Gastrocnemius medialis (tissue), 4 donors: ENCODE data around the gene KLK6.

Source experiments
- POLR2A ChIP-seq, 2 donors: fragments of 450-650 bp; IDR thresholded peaks; one replicate each; pipeline ENCODE4 v1.6.1; 2017; ENCODE audit warnings: antibody characterized with exemption in 2 of 2, mild to moderate bottlenecking in 2 of 2, moderate library complexity in 2 of 2
- TF ChIP-seq, protein P1 (sequence below), 5 experiments: fragments of 450-650 bp in 3 of 5; fragments of 200-600 bp in 2 of 5; sonication (generic) in 2 of 5; IDR thresholded peaks in 4 of 5; conservative IDR thresholded peaks in 1 of 5; 1 replicate in 4 of 5; 2 replicates in 1 of 5; pipeline ENCODE4 v1.5.1; 2016 to 2019; ENCODE audit warnings: antibody characterized with exemption in 5 of 5, mild to moderate bottlenecking in 3 of 5, moderate library complexity in 3 of 5

GRCh38 chr19:50921426-50922316, 47.7 kb downstream of the KLK6 start:
- TF ChIP-seq, protein P1, sequence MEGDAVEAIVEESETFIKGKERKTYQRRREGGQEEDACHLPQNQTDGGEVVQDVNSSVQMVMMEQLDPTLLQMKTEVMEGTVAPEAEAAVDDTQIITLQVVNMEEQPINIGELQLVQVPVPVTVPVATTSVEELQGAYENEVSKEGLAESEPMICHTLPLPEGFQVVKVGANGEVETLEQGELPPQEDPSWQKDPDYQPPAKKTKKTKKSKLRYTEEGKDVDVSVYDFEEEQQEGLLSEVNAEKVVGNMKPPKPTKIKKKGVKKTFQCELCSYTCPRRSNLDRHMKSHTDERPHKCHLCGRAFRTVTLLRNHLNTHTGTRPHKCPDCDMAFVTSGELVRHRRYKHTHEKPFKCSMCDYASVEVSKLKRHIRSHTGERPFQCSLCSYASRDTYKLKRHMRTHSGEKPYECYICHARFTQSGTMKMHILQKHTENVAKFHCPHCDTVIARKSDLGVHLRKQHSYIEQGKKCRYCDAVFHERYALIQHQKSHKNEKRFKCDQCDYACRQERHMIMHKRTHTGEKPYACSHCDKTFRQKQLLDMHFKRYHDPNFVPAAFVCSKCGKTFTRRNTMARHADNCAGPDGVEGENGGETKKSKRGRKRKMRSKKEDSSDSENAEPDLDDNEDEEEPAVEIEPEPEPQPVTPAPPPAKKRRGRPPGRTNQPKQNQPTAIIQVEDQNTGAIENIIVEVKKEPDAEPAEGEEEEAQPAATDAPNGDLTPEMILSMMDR (IDR thresholded peaks at IDR 0.05 in 4 of 5, conservative IDR thresholded peaks at IDR 0.05 in 1 of 5), result no peak
- TF ChIP-seq POLR2A (IDR thresholded peaks at IDR 0.05), result no peak
